ENCODE measurements around the gene COPS4.
"Not testable (repeated sequence)": the region's sequence is repeated elsewhere in the genome, so short reads cannot be mapped to it uniquely, and the experiment has no call there.

The COPS4 gene

DNA sequence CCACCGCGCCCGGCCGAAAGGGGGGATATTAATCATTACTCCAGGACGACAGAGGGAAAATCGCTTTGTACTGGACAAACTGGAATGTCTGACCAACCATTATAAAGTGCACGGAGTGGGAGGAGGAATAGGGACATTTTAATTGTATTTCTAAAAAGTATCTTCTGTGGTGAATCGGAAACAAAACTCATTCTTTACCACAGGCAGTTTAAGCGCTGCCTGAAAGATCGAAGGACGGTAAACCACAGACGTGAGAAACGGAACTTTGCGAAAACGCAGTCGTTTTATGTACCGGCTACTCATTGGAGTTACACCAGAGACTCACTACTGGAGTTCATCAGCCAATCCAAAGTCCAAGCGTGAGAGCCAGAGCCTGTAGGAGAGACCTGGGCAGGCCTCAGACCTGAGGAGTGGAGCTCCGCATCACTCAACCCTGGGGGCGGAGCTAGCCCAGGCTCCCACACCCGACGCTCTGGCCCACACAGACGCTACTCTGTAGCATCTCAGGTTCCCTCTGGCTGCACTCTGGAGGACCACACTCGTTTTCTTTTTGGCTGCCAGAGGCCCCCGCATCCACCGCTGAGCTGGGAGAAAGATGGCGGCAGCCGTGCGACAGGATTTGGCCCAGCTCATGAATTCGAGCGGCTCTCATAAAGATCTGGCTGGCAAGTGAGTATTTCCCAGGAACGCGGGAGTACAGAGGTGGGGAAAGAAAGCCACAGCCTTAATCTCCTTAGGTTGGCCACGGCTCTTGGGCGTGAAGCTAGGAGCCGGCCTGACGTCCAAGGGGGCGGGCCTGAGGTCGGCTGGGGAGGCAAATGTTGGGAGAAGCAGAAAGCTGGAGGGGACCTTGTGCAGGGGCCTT lies at the start of gene COPS4:
Gene COPS4 (plus strand): TSS at position 554 of the 865 bp plus-strand sequence. CDS start 42 bp downstream, at position 596.
- peak; percentile 98 for DNase-seq

DNA sequence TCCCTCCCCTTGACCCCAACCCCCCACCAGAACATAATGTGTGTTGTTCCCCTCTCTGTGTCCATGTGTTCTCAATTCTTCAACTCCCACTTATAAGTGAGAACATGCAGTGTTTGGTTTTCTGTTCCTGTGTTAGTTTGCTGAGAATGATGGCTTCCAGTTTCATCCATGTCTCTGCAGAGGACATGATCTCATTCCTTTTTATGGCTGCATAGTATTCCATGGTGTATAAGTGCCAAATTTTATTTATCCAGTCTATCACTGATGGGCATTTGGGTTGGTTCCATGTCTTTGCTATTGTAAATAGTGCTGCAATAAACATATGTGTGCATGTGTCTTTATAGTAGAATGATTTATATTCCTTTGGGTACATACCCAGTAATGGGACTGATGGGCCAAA lies 47.5 kb upstream of the COPS4 start:
- not testable (repeated sequence) for DNase-seq

- DNase-seq, result no peak
These were observed 46.6 kb upstream of the COPS4 start for GRCh38 chr4:82988323-82988832.

GRCh38 chr4:82989575-82990429 lies 45.2 kb upstream of the COPS4 start:
- DNase-seq, result no peak

DNA sequence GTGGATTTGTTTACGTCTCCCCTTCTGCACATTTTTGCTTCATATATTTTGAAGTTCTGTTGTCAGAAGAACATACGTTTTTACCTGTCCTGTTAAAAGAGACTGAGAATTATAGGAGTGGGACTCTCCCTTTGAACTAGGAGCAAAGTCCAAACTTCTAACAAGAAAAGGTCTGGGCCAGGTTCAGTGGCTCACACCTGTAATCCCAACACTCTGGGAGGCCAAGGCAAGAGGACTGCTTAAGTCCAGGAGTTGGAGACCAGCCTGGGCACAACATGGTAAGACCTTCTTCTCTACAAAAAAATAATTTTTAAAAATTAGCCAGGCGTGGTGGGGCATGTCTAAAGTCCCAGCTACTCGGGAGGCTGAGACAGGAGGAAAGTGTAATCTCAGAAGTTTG lies 40.1 kb upstream of the COPS4 start:
- DNase-seq, result no peak

GRCh38 chr4:82998898-82999297 lies 36.1 kb upstream of the COPS4 start:
- DNase-seq, result no peak

GRCh38 chr4:83002329-83002728 lies 32.7 kb upstream of the COPS4 start:
- no peak for DNase-seq

DNA sequence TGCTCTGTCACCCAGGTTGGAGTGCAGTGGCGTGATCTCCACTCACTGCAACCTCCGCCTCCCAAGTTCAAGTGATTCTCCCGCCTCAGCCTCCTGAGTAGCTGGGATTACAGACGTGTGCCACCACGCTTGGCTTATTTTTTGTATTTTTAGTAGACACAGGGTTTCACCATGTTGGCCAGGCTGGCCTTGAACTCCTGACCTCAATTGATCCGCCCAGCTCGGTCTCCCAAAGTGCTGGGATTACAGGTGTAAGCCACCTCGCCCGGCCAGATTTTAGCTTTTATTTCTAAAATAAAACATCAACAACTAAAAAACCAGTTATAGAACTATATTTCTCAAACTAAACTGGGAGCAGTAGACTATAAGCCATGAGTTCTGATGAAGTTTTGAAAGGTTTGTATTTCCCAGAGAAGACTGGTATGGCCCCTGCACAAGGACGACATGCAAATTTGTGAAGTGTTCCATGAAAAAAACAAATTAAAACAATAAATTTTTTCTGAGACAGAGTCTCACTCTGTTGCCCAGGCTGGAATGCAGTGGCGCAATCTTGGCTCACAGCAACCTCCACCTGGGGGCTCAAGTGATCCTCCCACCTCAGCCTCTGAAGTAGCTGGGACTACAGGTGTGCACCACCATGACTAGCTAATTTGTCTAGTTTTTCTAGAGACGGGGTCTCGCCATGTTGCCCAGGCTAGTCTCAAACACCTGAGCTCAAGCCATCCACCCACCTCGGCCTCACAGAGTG lies 31.8 kb upstream of the COPS4 start:
- not testable (repeated sequence) for DNase-seq

GRCh38 chr4:83009529-83009928 lies 25.5 kb upstream of the COPS4 start:
- DNase-seq, result no peak

DNA sequence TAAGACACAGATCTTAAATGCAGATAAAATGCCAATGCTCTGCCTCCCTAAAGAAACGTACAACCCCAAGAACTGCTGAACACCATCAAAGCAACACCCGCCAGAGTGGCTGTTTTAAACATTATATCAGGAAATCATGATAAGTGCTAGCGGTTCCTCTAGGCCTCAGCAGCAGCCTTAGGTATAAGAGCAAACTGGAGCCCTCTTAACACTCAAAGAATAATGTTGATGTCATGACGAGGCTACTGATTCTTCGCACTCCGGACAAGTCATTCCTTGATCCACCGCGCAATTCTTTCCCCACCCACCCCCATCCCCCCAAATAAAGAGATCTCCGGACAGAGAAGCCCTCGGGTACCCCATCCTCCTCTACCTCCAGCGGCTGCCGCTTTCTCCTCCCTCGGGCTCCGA lies 24.9 kb upstream of the COPS4 start:
- DNase-seq, result no peak

- DNase-seq, result peak; percentile 37
These were observed 24.3 kb upstream of the COPS4 start, which contains the start of gene LIN54 for GRCh38 chr4:83010522-83011318. LIN54 (minus strand) TSS chr4:83010823; CDS start chr4:82984844, 25,979 bp downstream.

- DNase-seq, result no peak
These were observed 23.2 kb upstream of the COPS4 start for GRCh38 chr4:83011689-83012199.

- DNase-seq, result no peak
These were observed 22.7 kb upstream of the COPS4 start for GRCh38 chr4:83012200-83012686.

- DNase-seq, result peak; percentile 93
These were observed 22.1 kb upstream of the COPS4 start for GRCh38 chr4:83012687-83013419.

DNA sequence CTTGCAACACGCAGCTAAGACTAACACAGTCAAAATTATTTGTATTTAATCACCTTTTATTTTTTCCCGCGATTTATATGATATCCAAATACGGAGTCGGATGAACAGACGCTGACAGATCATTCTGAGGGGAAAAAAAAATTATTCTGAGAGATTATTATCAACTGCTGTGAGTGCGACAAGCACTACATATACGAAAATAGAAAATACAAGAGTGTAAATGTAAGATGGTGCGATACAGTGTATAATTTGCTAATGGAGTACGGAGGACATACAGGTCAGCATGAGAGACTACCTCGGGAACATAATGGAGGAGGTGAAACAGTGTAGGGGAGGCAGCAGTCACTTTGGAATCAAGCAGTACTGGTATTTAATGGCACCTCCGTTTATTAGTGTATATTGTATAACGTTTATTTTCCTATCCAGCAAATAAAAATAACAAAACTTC lies 21.5 kb upstream of the COPS4 start:
- DNase-seq, result no peak

GRCh38 chr4:83013902-83014301 lies 21.1 kb upstream of the COPS4 start:
- no peak for DNase-seq

- no peak for DNase-seq
These were observed 15.0 kb upstream of the COPS4 start for GRCh38 chr4:83019794-83020494.

DNA sequence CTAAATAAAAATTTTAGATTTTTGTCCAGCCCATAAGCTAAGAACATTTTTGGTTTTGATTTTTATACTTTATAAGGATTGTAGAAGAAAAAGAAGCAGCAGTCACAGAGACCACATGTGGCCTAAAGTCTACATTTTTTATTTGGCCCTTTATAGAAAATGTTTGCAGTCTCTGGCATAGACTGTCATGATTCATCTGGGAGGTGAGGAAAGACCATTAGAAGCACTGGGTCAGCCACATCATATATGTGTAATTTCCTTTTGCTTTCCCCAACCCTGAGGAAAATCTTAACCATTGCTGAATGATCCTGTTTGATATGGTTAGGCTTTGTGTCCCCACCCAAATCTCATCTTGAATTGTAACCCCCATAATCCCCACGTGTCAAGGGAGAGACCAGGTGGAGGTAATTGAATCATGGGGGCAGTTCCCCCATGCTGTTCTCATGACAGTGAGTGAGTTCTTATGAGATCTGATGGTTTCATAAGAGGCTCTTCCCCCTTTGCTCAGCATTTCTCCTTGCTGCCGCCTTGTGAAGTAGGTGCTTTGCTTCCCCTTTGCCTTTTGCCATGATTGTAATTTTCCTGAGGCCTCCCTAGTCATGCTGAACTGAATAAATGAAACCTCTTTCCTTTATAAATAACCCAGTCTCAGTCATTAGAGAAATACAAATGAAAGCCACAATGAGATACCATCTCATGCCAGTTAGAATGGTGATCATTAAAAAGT lies 12.1 kb upstream of the COPS4 start:
- no peak for DNase-seq

- not testable (repeated sequence) for DNase-seq
These were observed 11.4 kb upstream of the COPS4 start for GRCh38 chr4:83023599-83023998.

All from SHP77 treated with DMSO at 0.1 percent for 48 hours (cell line).